ENCODE data around the gene GPR84. TPM values are rescaled to one million over a fixed set of nuclear protein-coding genes. Genes with fewer than 3 reads are reported as not detected.

The GPR84 gene
- total and polyA plus RNA-seq, 2 donors (not counting 3 experiments of a cell fraction or from before 2014, with no cell fraction given), result not detected

GRCh38 chr12:54363047-54363446, 1.2 kb downstream of the GPR84 start:
- no peaks in the 10 kb centered on the region for H3K79me2 ChIP-seq (ENCODE audit: control insufficient read depth, insufficient read depth, low read length)
- dilution Hi-C loops (cut with MboI; ENCODE audit: extremely low pct_ligation_motif_present, low sequenced_read_pairs), result no loop called here
- FAIRE-seq, result no peak

More at GRCh38 chr12:54363047-54363446, 1.2 kb downstream of the GPR84 start:
- no TSS peak for BruUV-seq (replicated peaks)
- Histone ChIP-seq H3K9me3 (replicated peaks; ENCODE audit: control insufficient read depth, insufficient read depth, low read length) (no peaks in the 10 kb centered on the region), H3K36me3 (ENCODE audit: control insufficient read depth in 2 of 2, extremely low read depth in 1 of 2, insufficient read depth in 2 of 2, low read length in 2 of 2) (no peaks in the 10 kb centered on the region), H3K4me1 (ENCODE audit: control insufficient read depth, extremely low read depth, insufficient read depth, low read length) (peaks cover 27% of the 10 kb centered on the region), H3K4me3 (replicated peaks in 1 of 3; ENCODE audit: insufficient read depth in 1 of 3, low read depth in 1 of 3, low read length in 3 of 3) (no peak overlapping the region), H3K27me3 (ENCODE audit: control insufficient read depth in 2 of 2, insufficient read depth in 2 of 2, low read length in 2 of 2) (no peaks in the 10 kb centered on the region), H3K27ac (ENCODE audit: insufficient read depth, low read depth, low read length) (no peak overlapping the region), H3K4me2 (ENCODE audit: insufficient read depth, low read length) (no peak overlapping the region), H4K20me1 (replicated peaks; ENCODE audit: control insufficient read depth, extremely low read depth, insufficient read depth, low read length) (no peaks in the 10 kb centered on the region), H3K9ac (replicated peaks; ENCODE audit: extremely low read depth, insufficient read depth, low read length) (no peak overlapping the region), H2AFZ (ENCODE audit: low read depth, low read length) (no peak overlapping the region), H3K9me1 (replicated peaks; ENCODE audit: control insufficient read depth, extremely low read depth, insufficient read depth, low read length) (no peaks in the 10 kb centered on the region)
- ChIA-PET CTCF (interaction anchor here (0.6 to 7.8 kb wide), 7 partner anchors 16 to 148 kb away, joined by 3 to 61 read pairs (median 5); partner anchors contain the start of gene COPZ1), POLR2A (no interaction called here)
- intact Hi-C loops (cut with micrococcal nuclease), result loop anchor here (10.0 kb wide), 1 partner anchor 358 kb away; the partner anchor contains the start of genes HOXC8 and HOXC9
- DNase-seq (ENCODE audit: low read depth, low spot score), result no peak
- TF ChIP-seq POLR2AphosphoS5 (IDR thresholded peaks at IDR 0.05; ENCODE audit: insufficient read depth, low read depth, low read length) (no peak), CTCF (IDR thresholded peaks at IDR 0.05; ENCODE audit: extremely low read depth in 1 of 2, insufficient read depth in 1 of 2, low read depth in 1 of 2, low read length in 2 of 2) (no peak), EZH2 (IDR thresholded peaks at IDR 0.05; ENCODE audit: borderline replicate concordance, low read depth, low read length, severe bottlenecking) (no peak), GATA2 (IDR thresholded peaks at IDR 0.05; ENCODE audit: insufficient read depth, insufficient read length, low read depth, low read length) (no peak), POLR2A (IDR thresholded peaks at IDR 0.05; ENCODE audit: low read depth, low read length) (no peak), FOS (IDR thresholded peaks at IDR 0.05; ENCODE audit: borderline replicate concordance, insufficient read depth, low read length) (no peak), JUN (IDR thresholded peaks at IDR 0.05; ENCODE audit: borderline replicate concordance, insufficient read depth, insufficient read length, low read depth) (no peak), MAX (IDR thresholded peaks at IDR 0.05; ENCODE audit: insufficient read depth, insufficient read length) (no peak), MYC (IDR thresholded peaks at IDR 0.05; ENCODE audit: low read depth, low read length) (no peak)

Measured in endothelial cell of umbilical vein (primary cell).